ENCODE data around the gene GSDMA. TPM values are rescaled to one million over a fixed set of nuclear protein-coding genes. Genes with fewer than 3 reads are reported as not detected.

The GSDMA gene
- total RNA-seq, 1 donor from 2014 or later: not detected

GRCh38 chr17:39915559-39915958, 47.2 kb upstream of the GSDMA start:
- Histone ChIP-seq H3K4me3 (ENCODE audit: insufficient read depth, low read depth, low read length) (no peak overlapping the region), H3K9me3 (ENCODE audit: insufficient read depth, low read depth, low read length) (no peaks in the 10 kb centered on the region), H3K79me2 (ENCODE audit: insufficient read depth, low read length) (no peaks in the 10 kb centered on the region), H3K9ac (ENCODE audit: low read length) (no peak overlapping the region), H3K27me3 (ENCODE audit: insufficient read depth, low read length) (no peaks in the 10 kb centered on the region), H4K20me1 (ENCODE audit: insufficient read depth, low read length) (peaks cover 7% of the 10 kb centered on the region), H2AFZ (ENCODE audit: low read depth, low read length) (no peak overlapping the region), H3K36me3 (ENCODE audit: insufficient read depth, low read length) (peaks cover 9% of the 10 kb centered on the region), H3K4me2 (ENCODE audit: low read length) (no peak overlapping the region), H3K4me1 (ENCODE audit: insufficient read depth, low read length) (no peaks in the 10 kb centered on the region), H3K27ac (ENCODE audit: low read depth, low read length) (no peak overlapping the region)
- DNase-seq (ENCODE audit: low read depth) (no peak), FAIRE-seq (no peak)
- Mint-ChIP-seq H3K4me1 (ENCODE audit: low read depth, unreplicated experiment) (no peaks in the 10 kb centered on the region), H3K36me3 (ENCODE audit: low read depth, unreplicated experiment) (peaks cover 41% of the 10 kb centered on the region), H3K27me3 (ENCODE audit: low read depth, unreplicated experiment) (no peaks in the 10 kb centered on the region), H3K9me3 (ENCODE audit: unreplicated experiment) (no peaks in the 10 kb centered on the region), H3K4me3 (ENCODE audit: unreplicated experiment) (no peak overlapping the region), H3K27ac (ENCODE audit: unreplicated experiment) (no peak overlapping the region)
- TF ChIP-seq, protein P1, sequence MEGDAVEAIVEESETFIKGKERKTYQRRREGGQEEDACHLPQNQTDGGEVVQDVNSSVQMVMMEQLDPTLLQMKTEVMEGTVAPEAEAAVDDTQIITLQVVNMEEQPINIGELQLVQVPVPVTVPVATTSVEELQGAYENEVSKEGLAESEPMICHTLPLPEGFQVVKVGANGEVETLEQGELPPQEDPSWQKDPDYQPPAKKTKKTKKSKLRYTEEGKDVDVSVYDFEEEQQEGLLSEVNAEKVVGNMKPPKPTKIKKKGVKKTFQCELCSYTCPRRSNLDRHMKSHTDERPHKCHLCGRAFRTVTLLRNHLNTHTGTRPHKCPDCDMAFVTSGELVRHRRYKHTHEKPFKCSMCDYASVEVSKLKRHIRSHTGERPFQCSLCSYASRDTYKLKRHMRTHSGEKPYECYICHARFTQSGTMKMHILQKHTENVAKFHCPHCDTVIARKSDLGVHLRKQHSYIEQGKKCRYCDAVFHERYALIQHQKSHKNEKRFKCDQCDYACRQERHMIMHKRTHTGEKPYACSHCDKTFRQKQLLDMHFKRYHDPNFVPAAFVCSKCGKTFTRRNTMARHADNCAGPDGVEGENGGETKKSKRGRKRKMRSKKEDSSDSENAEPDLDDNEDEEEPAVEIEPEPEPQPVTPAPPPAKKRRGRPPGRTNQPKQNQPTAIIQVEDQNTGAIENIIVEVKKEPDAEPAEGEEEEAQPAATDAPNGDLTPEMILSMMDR (IDR thresholded peaks at IDR 0.05; ENCODE audit: insufficient read depth, low read depth, low read length): no peak
- no peak for TF ChIP-seq EZH2 (IDR thresholded peaks at IDR 0.05; ENCODE audit: insufficient read depth, low read length)

DNA sequence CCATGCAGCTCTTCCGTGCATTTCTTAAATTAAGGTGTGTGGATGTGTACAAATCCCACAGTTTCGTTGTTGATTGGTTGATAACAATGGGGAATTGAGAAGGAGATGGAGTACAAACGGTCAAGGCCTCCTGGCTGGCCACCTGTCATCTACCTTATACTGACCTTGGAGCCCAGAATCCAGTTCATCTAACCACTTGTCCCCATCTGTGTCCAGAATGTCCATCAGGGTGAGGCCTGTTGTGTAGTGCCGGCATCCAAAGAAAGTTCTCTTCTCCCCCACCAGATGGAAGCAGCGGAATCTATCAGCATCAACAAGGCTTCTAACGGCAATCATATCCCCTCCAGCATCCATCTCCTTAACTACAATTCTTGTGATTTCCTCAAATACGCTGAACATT, 45.9 kb upstream of the GSDMA start:
- TF ChIP-seq, protein P1 (IDR thresholded peaks at IDR 0.05; ENCODE audit: insufficient read depth, low read depth, low read length): no peak
- no peak for TF ChIP-seq EZH2 (IDR thresholded peaks at IDR 0.05; ENCODE audit: insufficient read depth, low read length)
- H3K9me3 Mint-ChIP-seq (ENCODE audit: unreplicated experiment): no peaks in the 10 kb centered on the region
- no peaks in the 10 kb centered on the region for H3K9me3 ChIP-seq (ENCODE audit: insufficient read depth, low read depth, low read length)
- H3K27me3 Mint-ChIP-seq (ENCODE audit: low read depth, unreplicated experiment): no peaks in the 10 kb centered on the region
- H3K36me3 ChIP-seq (ENCODE audit: insufficient read depth, low read length): peaks cover 16% of the 10 kb centered on the region
- peaks cover 47% of the 10 kb centered on the region for H3K36me3 Mint-ChIP-seq (ENCODE audit: low read depth, unreplicated experiment)
- no peaks in the 10 kb centered on the region for H3K4me1 ChIP-seq (ENCODE audit: insufficient read depth, low read length)
- no peak overlapping the region for H3K4me3 Mint-ChIP-seq (ENCODE audit: unreplicated experiment)
- no peak overlapping the region for H3K27ac ChIP-seq (ENCODE audit: low read depth, low read length)
- DNase-seq (ENCODE audit: low read depth) (no peak), FAIRE-seq (no peak)
- H3K27ac Mint-ChIP-seq (ENCODE audit: unreplicated experiment): no peak overlapping the region
- no peak overlapping the region for H2AFZ ChIP-seq (ENCODE audit: low read depth, low read length)
- H4K20me1 ChIP-seq (ENCODE audit: insufficient read depth, low read length): peaks cover 19% of the 10 kb centered on the region
- H3K27me3 ChIP-seq (ENCODE audit: insufficient read depth, low read length): no peaks in the 10 kb centered on the region
- no peaks in the 10 kb centered on the region for H3K4me1 Mint-ChIP-seq (ENCODE audit: low read depth, unreplicated experiment)
- no peaks in the 10 kb centered on the region for H3K79me2 ChIP-seq (ENCODE audit: insufficient read depth, low read length)
- no peak overlapping the region for H3K4me3 ChIP-seq (ENCODE audit: insufficient read depth, low read depth, low read length)
- no peak overlapping the region for H3K9ac ChIP-seq (ENCODE audit: low read length)
- H3K4me2 ChIP-seq (ENCODE audit: low read length): no peak overlapping the region

DNA sequence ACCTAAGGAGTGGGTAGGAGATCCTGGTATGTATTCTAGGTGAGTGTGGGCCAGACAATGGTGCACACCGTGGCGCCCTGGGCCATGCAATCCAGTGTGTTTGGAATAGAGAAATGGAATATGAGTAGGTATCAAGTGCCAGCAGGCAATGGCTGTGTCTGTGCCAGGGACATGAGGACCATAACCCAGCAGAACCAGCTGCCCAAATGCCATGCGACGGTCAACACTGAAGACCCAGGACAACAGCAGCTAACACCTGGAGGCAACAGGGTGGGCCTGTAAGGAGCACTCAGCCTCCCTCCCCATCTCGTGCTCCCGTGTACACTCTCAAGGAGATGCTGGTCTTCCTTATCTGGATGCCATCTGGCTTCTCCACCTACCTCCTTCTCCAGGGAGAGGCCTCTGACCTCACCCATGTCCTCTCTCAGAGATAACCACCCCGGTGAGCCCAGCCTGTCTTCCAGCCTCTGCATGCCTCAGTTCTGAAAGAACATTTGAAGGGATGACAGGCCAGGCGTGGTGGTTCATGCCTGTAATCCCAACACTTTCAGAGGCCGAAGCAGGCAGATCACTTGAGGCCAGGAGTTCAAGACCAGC, 43.6 kb upstream of the GSDMA start:
- no peak overlapping the region for H2AFZ ChIP-seq (ENCODE audit: low read depth, low read length)
- no peak overlapping the region for H3K4me3 ChIP-seq (ENCODE audit: insufficient read depth, low read depth, low read length)
- peaks cover 4% of the 10 kb centered on the region for H3K4me1 ChIP-seq (ENCODE audit: insufficient read depth, low read length)
- Mint-ChIP-seq H3K27me3 (ENCODE audit: low read depth, unreplicated experiment) (no peaks in the 10 kb centered on the region), H3K4me3 (ENCODE audit: unreplicated experiment) (peak overlapping the region; percentile 60), H3K9me3 (ENCODE audit: unreplicated experiment) (no peaks in the 10 kb centered on the region), H3K27ac (ENCODE audit: unreplicated experiment) (no peak overlapping the region), H3K4me1 (ENCODE audit: low read depth, unreplicated experiment) (peaks cover 1% of the 10 kb centered on the region), H3K36me3 (ENCODE audit: low read depth, unreplicated experiment) (peaks cover 35% of the 10 kb centered on the region)
- TF ChIP-seq, protein P1 (IDR thresholded peaks at IDR 0.05; ENCODE audit: insufficient read depth, low read depth, low read length): no peak
- TF ChIP-seq EZH2 (IDR thresholded peaks at IDR 0.05; ENCODE audit: insufficient read depth, low read length): no peak
- H3K4me2 ChIP-seq (ENCODE audit: low read length): no peak overlapping the region
- no peak overlapping the region for H3K27ac ChIP-seq (ENCODE audit: low read depth, low read length)
- H3K36me3 ChIP-seq (ENCODE audit: insufficient read depth, low read length): peaks cover 25% of the 10 kb centered on the region
- DNase-seq (ENCODE audit: low read depth) (no peak), FAIRE-seq (no peak)
- peaks cover 14% of the 10 kb centered on the region for H3K79me2 ChIP-seq (ENCODE audit: insufficient read depth, low read length)
- no peaks in the 10 kb centered on the region for H3K9me3 ChIP-seq (ENCODE audit: insufficient read depth, low read depth, low read length)
- no peak overlapping the region for H3K9ac ChIP-seq (ENCODE audit: low read length)
- no peaks in the 10 kb centered on the region for H3K27me3 ChIP-seq (ENCODE audit: insufficient read depth, low read length)
- H4K20me1 ChIP-seq (ENCODE audit: insufficient read depth, low read length): peaks cover 42% of the 10 kb centered on the region

Measured in astrocyte (in vitro differentiated cells and primary cell).